Activated CD8-positive, alpha-beta memory T cell treated with anti-CD3 and anti-CD28 coated beads, Interleukin-2, amount 10 ng/mL, durations not matched to agents 7 days and 5 days (primary cell): ENCODE measurements around the gene SPTSSA. TPM values are rescaled to one million over a fixed set of nuclear protein-coding genes. Genes with fewer than 3 reads are reported as not detected.
"Not testable (repeated sequence)": the region's sequence is repeated elsewhere in the genome, so short reads cannot be mapped to it uniquely, and the experiment has no call there.

ENCODE experiments used
- ATAC-seq: fragments of 150-1000 bp; cut with Tn5 transposase; one replicate; pipeline ENCODE4 v1.10.0; 2021; ENCODE audit warnings: moderate library complexity
- CTCF ChIA-PET: fragments of 350-600 bp; sonication (Branson Sonifier 250); formaldehyde crosslinking; loops from one replicate; lab custom pipeline; 2021; ENCODE audit warnings: antibody characterized with exemption; lab: Charles Lee
- DNase-seq: peaks from one replicate; pipeline ENCODE4 v3.0.0-alpha.2; 2020
- H3K27ac Mint-ChIP-seq: one replicate; pipeline ENCODE4 v1.8.0; 2021; ENCODE audit warnings: mild to moderate bottlenecking, mixed read lengths
- H3K27me3 Mint-ChIP-seq: one replicate; pipeline ENCODE4 v1.8.0; 2021; ENCODE audit warnings: mixed read lengths
- H3K36me3 Mint-ChIP-seq: one replicate; pipeline ENCODE4 v1.8.0; 2021; ENCODE audit warnings: mild to moderate bottlenecking, mixed read lengths
- H3K4me1 Mint-ChIP-seq: one replicate; pipeline ENCODE4 v1.8.0; 2021; ENCODE audit warnings: mixed read lengths
- H3K4me3 Mint-ChIP-seq: one replicate; pipeline ENCODE4 v1.8.0; 2021; ENCODE audit warnings: mild to moderate bottlenecking, moderate library complexity, mixed read lengths
- H3K9me3 Mint-ChIP-seq: one replicate; pipeline ENCODE4 v1.8.0; 2022; ENCODE audit warnings: low read depth, mixed read lengths
- total RNA-seq, 2 experiments: library from RNA; stranded (reverse); gene quantifications; one replicate each; pipeline ENCODE4 v1.2.3, GENCODE V29; 2021

Gene SPTSSA
- total RNA-seq, 2 experiments from 2014 or later: 12.1 to 15.5 TPM

DNA sequence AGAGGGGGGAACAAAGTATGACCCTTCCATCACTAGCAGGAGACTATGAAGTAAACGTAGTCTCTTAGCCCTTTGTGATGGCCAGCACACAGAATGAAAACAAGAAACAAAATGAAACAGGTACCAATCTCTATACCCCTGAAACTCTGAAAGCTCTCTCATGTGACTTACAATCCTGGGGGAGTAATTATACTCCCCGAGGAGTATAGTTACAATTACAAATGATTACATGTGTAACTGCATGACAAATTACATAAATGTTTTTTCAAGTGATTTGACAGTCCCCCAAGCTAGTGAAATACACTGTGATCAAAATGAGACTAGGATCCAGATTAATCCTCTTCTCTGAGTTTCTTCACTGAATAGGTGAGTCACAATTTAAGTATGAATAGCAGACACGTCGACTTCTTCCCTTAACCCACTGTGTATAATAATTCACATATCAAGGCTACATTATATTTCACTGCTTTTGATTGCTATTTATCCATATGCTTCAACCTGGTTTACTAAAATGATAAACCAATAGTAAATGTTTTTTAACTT is 74.0 kb downstream of the SPTSSA start:
- H3K27me3 Mint-ChIP-seq: peaks cover 5% of the 10 kb centered on the region
- no peaks in the 10 kb centered on the region for H3K4me1 Mint-ChIP-seq
- CTCF ChIA-PET: no interaction called here
- no peaks in the 10 kb centered on the region for H3K9me3 Mint-ChIP-seq
- no peak overlapping the region for H3K27ac Mint-ChIP-seq
- no peak overlapping the region for H3K4me3 Mint-ChIP-seq
- H3K36me3 Mint-ChIP-seq: no peaks in the 10 kb centered on the region
- DNase-seq: no peak
- ATAC-seq: no peak

DNA sequence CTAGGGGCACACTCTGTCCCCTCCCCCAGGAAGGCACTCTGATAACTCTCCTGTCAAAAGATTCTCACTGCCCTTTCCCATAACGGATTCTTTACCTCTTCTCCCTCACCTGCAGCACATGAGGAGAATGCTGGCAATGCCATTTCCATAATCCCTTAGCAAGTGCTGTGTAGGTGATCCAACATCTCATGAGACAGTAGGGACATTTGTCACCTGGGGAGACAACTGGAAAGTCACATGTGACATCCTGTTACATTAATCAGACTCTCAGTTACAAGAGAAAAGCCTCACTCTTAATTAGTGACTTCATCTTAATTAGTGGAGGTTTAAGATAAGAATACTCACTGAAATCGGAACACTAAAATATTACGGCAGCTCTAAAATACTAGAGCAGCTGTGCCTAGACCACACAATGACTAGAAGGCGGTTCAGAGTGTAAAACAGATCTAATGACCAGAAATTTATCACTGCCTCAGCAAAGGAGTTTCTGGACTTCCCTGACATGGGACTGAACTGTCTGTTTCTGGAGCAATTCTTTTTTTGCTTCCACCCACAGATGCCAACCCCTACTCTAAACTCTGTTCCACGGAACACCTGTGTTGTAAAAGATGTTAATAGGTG is 75.1 kb downstream of the SPTSSA start:
- Mint-ChIP-seq H3K4me1 (no peaks in the 10 kb centered on the region), H3K27me3 (peaks cover 5% of the 10 kb centered on the region), H3K27ac (no peak overlapping the region), H3K36me3 (no peaks in the 10 kb centered on the region), H3K4me3 (no peak overlapping the region), H3K9me3 (no peaks in the 10 kb centered on the region)
- ATAC-seq (no peak), DNase-seq (no peak)
- CTCF ChIA-PET: no interaction called here

GRCh38 chr14:34385881-34386280 is 76.2 kb downstream of the SPTSSA start:
- ATAC-seq, DNase-seq, H3K4me3 Mint-ChIP-seq, H3K36me3 Mint-ChIP-seq, H3K9me3 Mint-ChIP-seq, H3K4me1 Mint-ChIP-seq, CTCF ChIA-PET, H3K27ac Mint-ChIP-seq, H3K27me3 Mint-ChIP-seq: not testable (repeated sequence)

- CTCF ChIA-PET: no interaction called here
- Mint-ChIP-seq H3K27me3 (peaks cover 4% of the 10 kb centered on the region), H3K27ac (no peak overlapping the region), H3K4me1 (no peaks in the 10 kb centered on the region), H3K36me3 (no peaks in the 10 kb centered on the region), H3K9me3 (no peaks in the 10 kb centered on the region), H3K4me3 (no peak overlapping the region)
- DNase-seq (no peak), ATAC-seq (no peak)
These were observed 78.2 kb downstream of the SPTSSA start for GRCh38 chr14:34383839-34384238.

Other genes starting within 250 kb of the SPTSSA start
- 10 to 100 TPM; 25.2 to 29.8 TPM for gene EAPP, start 77.5 kb upstream of the SPTSSA start, total RNA-seq
- 10 to 100 TPM; 67.8 to 70.9 TPM for gene SNX6, start 167.9 kb upstream of the SPTSSA start, total RNA-seq